GM12891 (cell line): Measurements from ENCODE around the gene ITFG1.

Source experiments
- POLR2A ChIP-seq: IDR thresholded peaks from 2 replicates; pipeline ENCODE4 v1.6.1; 2011; ENCODE audit warnings: low read depth, low read length, control low read depth
- POLR2AphosphoS5 ChIP-seq: IDR thresholded peaks from 2 replicates; pipeline ENCODE4 v1.6.1; 2011; ENCODE audit warnings: low read depth, low read length, control low read depth
- POU2F2 ChIP-seq: IDR thresholded peaks from 2 replicates; pipeline ENCODE4 v1.6.1; 2011; ENCODE audit warnings: low read depth, mild to moderate bottlenecking, control low read depth, low read length, moderate library complexity
- SPI1 ChIP-seq: IDR thresholded peaks from 2 replicates; pipeline ENCODE4 v1.6.1; 2011; ENCODE audit warnings: low read depth, low read length, control low read depth
- TAF1 ChIP-seq: IDR thresholded peaks from 2 replicates; pipeline ENCODE4 v1.6.1; 2011; ENCODE audit warnings: low read depth, low read length, control low read depth

DNA sequence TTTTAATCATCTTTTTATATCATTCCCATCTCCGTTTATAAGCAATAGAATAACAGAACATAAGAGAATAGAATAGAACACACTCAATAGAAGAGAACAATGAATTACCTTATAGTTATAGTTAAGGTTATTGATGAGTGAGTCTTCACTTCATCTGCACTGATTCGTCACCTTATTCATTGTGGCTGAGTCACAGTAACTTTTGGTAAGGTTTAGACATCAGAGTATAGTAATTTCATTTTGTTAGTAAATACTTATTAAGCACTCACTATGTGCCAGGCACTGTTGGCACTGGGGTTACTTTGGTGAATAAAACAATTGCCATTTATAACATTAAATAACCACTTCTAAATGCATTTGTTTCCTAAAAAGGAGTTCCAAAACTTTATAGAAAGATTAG is 22.8 kb upstream of the ITFG1 start:
- TF ChIP-seq POLR2A = no peak
- no peak for TF ChIP-seq TAF1
- TF ChIP-seq SPI1 = no peak
- no peak for TF ChIP-seq POLR2AphosphoS5
- TF ChIP-seq POU2F2 = no peak
